Stimulated activated CD8-positive, alpha-beta memory T cell treated with anti-CD3 and anti-CD28 coated beads, Interleukin-7, amount 100 ng/mL, for 48 hours (primary cell): Measurements from ENCODE around the gene SEMA5A.

Experiments used
- DNase-seq, 2 donors: peaks; one replicate each; pipeline ENCODE4 v3.0.0-alpha.2; 2020; ENCODE audit warnings: low read depth in 1 of 2; ENCODE audit errors: extremely low read depth in 1 of 2

SEMA5A gene

DNA sequence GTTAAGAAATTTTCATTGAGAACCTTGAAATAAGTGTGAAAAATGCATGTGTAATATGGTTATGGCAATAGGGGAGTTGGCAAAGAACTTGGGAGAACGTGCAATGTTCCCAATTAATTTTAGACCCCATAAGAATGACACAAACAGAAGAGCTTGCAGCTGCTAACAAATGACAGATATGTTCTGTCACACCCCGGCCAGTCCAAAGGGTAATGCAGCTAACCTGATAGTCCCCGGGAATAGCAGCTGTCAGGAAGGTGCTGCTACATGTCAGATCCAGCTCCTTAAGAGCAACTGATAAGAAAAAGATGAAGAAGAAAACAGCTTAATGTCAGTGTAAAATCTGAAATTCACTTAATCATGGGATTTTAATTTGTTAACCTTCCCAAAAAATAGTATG is 30.4 kb downstream of the SEMA5A start:
- DNase-seq, result no peak

DNA sequence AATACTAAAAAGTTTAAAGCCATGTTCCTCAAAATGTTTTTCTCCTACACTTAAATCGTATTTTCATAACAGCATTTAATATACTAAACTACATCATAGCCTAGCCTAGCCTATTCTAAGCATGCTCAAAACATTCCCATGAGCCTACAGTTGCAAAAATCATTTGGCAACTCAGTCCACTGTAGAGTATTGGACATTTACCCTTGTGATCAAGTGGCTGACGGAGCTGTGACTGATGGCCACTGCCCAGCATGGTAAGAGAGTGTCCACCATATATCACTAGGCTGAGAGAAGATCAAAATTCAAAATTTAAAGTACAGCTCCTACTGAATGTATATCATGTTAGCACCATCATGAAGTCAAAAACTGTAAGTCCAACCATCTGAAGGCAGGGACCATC is 30.9 kb downstream of the SEMA5A start:
- DNase-seq, result no peak

DNA sequence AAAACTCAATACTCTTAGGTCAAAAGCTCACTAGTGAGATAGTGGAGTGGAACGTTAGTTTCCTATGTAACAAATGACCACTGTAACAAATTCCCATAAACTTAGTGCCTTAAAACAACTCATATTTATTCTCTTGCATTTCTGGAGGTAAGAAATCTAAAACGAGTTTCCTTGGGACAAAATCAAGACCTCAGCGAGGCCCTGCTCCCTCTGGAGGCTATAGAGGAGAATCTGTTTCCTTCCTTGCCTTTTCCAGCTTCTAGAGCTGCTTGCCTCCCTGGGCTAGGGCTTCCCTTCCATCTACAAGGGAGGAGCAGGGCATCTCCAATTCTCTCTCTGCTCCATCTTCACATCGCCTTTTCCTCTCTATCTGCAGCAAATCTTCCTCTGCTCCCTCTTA is 32.0 kb downstream of the SEMA5A start:
- DNase-seq, result no peak

DNA sequence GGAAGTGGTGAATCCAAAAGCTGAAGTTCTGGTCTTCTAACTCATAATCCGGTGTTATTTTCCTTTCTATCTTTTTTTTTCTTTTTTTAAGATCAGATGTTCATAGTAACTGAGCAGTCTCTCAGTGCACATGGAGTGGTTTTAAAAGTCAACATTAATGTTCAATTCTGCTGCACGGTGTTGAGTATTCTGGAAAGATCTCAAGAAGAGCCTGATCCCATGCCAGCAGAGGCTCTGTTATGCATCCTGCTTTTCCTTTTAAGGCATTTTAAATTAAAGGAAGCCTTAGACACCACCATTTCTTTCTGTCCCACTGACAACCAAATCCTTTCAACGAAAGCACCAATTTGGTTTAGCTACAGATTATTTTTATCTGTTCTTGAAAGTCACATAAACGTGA is 33.4 kb downstream of the SEMA5A start:
- no peak for DNase-seq

DNA sequence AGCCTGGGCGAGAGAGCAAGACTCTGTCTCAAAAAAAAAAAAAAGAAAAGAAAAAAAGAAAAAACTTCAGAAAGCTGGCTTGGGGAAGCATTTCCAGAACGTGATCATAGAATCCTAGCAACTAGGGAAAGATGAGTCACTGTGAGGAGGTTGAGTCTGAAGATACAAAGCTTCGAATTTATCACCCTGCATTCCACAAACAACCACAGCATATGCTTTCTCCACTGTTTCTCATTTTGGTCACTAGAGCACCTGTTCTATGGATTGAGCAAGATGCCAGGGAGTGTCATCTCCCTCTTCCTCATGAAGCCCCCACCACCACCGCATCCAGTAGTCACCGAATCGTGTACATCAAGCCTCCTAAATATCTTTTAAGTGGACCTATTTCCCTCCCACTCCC is 37.9 kb downstream of the SEMA5A start:
- no peak for DNase-seq

DNA sequence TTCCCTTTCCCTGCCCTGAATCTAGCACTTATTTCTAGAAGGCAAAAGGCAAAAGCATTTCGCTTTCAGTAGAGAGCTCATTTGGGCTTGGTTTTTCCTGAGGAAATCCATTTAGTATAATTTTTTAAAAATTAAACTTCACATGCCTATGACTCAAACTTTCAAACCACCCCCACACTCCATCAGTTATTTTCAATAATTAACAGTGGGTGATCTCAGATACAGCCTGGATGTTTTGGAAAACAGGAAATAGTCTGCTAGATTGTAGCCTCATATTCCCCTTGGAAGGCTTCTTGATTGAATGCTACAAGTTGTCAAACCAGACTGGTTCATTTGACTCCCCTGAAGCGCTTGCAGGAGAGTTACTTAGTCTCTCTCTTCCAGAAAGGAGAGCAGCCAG is 40.6 kb downstream of the SEMA5A start:
- no peak for DNase-seq

DNA sequence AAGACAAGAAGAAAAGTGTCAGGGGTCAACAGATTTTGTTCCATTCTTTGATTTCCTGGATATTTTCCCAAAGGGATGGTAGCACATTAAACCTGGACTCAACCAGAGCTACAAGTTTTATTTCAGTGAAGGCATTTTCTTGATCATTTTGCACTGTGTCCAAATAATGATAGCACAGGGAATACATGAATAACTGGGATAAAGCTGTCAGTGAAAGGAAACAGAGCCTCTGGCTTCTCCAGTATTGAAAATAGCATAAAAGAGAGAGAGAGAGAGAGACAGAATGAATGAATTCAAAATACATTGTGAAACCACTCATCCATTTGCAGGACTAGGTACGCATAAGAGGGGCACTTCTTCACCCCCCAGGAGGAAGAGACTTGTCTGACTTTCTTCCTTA is 43.0 kb downstream of the SEMA5A start:
- DNase-seq, result no peak

DNA sequence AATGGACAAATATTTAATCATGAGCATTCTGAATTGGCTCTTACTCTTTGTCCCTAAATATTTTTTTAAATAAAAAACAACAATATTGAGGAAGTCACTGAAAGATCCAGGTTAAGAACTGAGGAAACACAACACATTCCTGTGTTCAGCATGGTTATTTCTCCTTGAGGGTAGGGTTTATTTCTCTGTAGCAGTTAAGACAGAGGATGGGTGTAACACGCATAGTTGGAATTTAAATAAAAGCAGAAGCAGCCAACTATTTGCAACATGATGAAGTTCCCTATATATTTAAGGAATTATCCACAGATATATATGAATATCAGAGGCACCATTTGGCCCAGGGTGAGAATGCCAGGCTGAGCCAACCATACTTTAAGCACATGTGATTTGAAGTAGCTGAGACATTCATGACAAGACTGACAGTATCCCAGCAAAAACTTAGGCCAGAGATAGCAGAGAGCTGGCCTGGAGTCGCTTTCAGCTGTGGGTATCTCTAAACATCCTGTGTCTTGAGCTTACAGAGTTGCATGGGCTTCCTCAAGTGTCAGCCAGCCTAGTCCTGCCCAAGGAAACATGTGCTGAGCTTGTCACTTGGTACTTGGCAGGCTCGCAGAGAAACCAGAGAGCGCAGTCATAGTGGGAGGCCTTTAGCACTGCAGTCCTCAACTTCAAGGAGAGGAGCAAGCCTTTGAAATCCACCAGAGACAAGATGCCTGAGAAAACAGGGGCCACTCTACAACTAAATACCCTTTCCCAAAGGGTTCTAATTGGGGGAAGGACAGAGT is 43.6 kb downstream of the SEMA5A start:
- no peak for DNase-seq

DNA sequence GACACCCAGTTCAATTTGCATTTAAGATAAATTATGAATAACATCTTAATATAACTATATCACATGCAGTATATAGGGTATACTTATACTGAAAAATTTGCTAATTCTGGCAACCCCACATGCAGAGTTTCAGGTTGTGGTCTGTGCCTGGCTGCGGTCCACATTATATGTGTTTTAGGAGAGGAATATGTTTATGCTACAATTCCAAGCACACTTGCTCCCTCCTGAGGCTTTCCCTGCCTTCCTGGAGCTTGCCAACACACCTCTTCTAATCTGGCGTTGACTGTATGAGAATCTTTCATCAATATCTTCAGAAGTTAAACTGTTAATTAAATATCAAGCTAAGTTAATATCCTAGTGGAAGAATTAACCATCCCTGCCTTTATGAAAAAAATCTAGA is 45.2 kb downstream of the SEMA5A start:
- no peak for DNase-seq

DNA sequence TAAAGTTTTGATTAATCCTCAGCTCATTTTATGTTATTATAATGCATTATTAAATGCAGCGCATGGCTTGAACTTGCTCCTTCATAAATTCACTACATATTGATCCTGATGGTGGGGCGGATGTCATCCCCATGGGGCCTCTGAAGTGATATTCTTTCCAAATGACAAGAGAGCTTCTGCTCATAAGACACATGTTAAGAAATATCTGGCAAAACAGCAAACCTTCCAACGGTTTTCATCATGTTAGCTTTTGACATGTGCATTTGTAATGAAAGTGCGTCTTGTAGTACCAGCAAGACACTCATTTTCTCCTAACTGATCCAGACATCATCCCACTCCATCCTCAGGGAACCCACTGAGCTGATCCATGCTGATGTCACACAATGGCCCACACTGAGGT is 45.7 kb downstream of the SEMA5A start:
- DNase-seq, result no peak

DNA sequence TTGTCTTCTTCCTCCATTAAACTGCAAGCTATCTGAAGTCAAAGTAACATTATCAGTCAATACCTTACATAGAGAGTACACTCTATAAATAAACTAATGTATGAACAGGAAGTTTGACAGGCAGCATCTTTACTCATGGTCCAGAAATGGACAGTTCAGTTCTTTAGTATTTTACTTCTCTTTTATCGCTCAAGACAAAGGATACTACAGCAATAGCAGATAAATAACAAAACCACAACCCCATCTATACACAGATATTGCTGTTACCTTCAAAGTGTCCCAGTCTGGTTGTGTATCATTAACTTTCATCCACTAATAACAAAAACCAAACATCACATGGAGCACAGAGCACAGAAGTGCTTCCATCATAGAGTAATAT is 46.4 kb downstream of the SEMA5A start:
- DNase-seq, result no peak

DNA sequence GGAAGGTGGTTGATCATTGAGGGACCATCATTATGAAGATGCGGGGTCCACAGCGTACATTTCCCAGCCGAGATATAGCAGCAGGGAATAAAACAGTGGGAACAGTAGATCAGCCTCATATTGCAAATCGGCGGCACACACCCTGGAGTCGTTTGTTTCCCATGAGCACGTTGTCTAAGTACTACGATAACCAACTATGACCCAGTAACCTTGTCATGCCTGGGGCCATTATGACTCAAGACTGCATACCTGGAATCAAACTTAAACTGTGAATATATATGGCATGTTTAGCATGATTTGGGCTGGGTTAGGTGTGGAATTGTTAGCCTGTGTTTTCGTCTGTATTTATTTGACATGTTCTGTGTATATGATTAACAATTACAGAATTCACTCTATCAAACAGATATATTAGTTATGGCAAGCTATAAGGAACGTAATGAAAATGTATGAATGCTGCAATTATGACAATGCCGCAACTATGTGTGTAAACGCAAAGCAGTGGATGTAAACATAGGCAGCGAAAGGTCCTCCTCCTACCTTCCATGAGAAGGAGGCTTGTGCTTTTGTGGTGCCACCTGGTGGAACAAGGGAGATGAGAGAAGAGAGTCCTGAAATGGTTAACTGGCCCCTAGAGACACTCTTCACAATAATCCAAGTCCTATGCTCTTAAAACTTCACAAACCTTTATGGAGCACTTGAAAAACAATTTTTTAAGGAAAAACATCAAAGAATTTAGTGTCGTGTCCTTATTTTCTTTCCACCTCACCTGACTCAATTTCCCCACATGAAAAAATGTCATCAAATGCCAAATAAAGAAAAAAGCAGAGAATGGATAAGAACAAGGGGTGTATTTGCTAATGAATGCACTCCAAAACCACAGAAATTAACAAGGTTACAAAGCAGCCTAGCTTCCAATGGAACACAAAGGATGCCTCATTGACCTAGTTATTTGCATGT is 47.1 kb downstream of the SEMA5A start:
- DNase-seq, result peak in 1 of 2 donors; percentile 1

DNA sequence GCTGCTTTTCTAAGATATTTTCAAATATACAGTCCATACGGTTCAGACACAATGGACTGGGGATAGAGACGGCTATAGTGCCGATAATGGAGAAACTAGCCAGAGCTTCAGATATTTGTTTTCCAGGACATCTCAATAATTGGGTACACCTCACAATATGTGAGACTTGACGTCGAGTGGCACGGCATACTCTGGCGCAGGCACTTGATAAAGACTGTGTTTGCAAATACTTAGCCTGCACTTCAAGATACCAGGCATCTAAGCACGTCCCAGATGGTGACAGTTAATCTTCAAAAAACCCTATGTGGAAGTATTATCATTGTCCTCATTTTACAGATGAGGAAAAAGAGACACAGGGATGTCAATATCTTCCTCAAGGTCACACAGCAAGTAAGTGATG is 48.5 kb downstream of the SEMA5A start:
- no peak for DNase-seq

DNA sequence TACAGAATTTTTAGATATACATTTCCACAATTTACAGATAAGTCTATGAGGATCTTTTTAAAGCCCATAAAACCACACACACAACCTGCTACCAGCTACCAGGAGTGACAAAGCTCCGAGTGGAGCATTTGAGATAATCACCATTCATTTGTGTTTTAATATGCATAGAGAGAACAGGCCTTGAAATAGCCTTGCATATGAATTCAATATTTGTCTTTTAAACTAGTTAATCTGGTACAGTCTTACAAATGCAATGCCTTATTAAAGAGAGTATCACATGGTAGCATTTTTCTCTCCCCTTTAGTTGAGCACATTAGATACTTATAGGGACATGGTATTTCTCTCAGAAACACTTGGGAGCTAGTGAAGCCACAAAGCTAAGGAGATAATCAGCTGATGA is 49.1 kb downstream of the SEMA5A start:
- no peak for DNase-seq

DNA sequence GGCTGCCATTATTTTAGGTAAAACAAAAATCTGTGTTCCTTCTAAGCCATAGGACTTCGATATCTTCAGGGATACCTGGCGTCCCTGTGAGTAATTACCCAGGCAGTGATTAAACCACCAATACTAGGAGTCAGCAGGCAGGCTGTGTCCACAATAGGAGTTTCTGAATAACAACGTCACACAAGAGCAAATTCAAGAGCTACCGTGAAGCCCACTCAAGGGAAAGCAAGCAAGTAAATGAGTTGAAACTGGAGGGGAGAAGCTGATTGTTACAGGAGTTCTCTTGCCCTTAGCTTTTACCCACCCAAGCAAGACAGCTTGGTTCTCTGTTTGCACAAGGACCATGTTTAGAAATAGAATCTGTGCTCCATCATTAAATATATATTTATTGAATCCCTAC is 50.8 kb downstream of the SEMA5A start:
- DNase-seq, result no peak

DNA sequence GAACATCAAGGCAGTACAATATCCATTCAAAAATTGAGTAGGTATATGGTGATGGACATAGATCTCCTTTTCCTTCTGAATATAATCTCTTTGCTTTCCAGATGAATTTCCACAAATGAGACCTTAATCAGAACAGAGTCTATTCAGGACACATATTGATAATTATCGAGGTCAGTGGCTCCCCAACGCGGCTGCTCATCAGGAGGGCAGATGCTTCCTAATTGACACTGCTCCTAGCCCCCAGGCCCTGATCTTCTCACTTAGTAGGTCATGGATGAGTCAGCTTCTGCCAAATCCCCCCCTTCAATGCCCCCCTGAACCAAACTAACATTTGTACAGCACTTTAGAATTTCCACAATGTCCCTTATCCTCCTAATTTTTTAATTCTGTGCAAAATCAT is 51.6 kb downstream of the SEMA5A start:
- DNase-seq, result no peak

DNA sequence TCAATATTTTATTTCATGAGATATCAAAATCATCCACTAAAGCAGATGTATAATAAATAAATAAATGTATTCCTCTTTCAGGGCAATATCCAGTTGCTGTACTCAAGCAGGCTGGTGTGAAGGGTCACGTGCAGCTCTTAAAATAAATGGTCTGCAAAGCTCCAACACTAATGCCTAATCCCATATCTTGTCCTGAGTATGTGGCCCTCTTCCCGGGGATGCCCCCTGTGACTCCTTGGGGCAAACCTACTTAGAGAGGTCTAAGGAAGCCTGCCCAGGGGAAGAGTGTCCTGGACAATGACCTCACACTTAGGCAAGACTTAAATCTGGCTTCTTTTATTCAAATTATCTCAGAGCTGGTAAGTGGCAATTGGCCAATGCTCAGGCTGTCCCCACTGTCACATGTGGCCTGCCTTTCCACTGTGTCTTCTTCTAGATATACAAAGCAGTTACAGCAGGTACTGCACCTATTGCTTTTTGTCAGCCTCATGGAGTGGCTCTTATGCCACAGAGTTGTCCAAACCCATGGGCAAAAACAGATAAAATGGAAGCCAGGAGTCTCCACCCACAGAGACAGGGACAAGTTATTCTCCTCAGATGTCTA is 55.3 kb downstream of the SEMA5A start:
- no peak for DNase-seq

DNA sequence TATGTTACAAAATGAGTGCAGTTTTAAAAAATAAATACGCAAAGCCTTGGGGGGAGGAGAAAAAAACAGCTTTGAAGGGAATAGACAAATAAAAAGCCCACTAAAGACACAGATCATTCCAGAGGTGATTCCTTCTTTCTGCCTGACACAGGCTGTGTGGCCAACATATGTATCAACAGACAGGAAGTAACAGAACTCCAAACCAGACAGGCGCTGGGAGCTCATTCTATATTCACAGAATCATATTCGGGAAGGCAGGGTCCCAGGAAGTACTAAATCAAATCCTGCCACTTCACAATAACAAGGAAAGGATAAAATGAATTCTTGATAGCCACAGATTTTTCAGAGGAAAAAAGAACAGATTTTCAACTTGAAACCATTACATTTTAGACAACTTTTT is 62.1 kb downstream of the SEMA5A start:
- no peak for DNase-seq

DNA sequence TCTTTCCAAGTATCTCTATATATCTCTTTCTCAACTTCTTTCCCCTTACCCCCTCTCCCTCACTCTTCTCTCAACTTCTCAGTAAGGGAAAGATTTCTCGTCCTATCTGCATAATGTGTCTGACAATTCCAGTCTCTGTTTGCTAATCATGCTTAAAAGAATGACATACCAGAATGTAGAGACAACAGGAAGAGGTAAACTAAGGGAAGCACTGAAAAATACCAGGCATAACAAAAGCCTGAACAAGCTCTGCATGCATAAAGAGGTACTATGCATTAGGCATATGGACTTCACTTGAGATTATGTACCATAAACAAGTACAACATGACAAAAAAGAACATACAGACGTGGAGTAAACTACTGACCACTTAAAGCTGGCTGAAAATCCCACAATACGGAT is 62.6 kb downstream of the SEMA5A start:
- no peak for DNase-seq

DNA sequence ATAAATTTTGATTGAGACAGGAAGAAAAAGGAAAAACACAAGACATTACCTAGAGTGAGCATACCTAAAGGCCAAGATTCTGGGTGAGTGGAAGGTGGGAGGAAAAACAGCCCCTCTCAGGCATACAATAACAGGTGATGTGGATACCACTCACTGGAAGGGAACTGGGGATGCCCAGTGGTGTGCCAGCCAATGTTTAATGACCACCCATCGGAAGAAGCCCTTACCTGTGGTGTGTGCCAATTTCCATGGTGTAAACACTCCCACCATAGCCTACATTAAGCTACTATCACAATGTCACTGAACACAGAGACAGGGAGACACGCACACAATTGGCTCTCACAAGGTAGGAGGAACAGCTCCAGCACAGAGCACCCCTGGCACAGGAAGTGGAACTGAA is 63.5 kb downstream of the SEMA5A start:
- no peak for DNase-seq

DNA sequence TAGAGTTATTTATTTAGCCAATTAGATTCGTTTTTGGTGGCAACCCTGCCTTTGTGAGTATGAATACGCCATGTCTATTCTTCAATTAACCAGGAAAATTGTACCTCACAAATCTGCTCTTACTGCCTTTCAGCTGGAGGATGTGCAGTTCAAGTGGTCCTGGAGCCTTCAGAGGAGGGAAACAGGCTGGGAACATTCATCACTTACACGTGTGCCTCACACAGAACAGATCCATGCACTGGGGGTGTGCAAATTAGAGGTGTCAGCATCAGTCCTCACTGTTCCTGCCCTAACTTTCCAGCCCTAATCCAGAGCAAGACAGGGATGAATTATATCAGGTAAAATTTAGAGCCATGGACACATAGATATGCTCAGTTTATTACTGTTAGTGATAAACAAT is 65.4 kb downstream of the SEMA5A start:
- no peak for DNase-seq

DNA sequence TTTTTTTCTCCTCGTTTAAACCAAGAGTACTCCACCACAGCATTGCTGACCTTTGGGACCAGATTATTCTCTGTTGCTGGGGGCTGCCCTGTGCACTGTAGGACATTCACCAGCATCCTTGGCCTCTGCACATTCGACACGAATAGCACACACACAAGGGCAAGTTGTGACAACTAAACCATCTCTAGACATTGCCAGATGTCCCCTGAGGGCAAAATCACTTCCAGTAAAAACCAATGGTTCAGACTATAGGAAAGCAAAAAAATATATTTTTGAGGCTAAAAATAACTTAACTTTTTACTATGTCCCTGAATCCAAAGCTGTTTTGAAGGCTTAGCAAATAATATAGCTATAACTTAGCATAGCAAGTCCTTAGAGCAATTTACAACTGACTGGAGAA is 65.9 kb downstream of the SEMA5A start:
- no peak for DNase-seq
